T-helper 9 cell (primary cell): Measurements from ENCODE around the gene VWA8.
"Not testable (repeated sequence)": the region's sequence is repeated elsewhere in the genome, so short reads cannot be mapped to it uniquely, and the experiment has no call there.

ENCODE experiments used
- DNase-seq: peaks from one replicate; pipeline ENCODE4 v3.0.0-alpha.2; 2020

VWA8 gene

DNA sequence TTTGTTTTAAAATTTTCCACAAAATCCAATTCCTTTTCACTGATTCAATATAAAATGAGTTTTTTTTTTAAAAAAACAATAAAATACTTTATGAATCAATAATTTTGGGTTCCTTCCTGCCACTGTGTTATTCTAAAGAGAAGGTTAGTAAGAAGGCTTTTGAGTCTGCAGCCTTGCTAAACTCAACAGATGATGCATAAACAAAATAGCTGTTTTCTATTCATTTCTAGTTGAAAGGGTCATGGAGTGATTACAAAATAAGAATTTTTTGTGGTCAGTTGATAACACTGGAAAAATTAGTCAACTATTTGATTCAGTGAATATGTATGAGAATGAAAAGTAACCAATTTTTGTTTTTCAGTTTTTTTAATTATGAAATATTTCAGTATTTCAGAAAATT lies 169.9 kb downstream of the VWA8 start:
- DNase-seq = no peak

GRCh38 chr13:41788552-41788951 lies 172.4 kb downstream of the VWA8 start:
- DNase-seq = no peak

DNA sequence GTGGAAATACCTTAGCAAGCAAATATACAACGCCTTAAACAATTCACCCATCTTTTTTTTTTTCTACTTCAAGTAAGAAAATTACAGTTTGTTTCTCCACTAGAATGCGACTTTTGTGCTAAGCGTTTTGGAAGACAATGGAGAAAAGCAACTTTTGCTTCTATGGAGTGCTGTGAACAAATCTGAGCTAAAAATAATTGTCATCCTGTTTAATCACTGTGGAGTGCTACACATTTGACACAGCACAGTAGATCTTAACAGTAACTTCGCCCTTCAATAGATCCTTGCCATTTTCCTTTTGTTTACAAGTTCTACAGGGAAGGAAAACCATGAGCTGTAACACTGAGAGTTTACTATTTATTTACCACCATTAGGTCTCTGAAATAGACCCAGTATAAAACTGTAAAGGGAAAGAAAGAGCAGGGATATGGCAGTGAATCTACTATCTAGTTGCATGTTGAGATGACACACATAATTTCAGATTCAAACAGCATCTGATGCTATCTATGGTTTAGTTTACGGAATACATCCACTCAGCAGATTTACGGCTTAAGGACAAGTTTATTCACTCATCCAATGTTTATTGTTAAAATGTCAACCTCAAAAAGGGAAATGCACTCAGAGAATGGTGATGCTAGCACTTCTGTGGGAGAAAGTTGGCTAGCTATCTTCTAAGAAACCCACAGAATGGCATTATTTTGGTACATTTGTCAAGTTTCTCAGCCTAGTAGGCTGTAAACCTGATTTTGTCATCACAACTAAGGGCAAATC lies 175.3 kb downstream of the VWA8 start:
- DNase-seq = no peak

DNA sequence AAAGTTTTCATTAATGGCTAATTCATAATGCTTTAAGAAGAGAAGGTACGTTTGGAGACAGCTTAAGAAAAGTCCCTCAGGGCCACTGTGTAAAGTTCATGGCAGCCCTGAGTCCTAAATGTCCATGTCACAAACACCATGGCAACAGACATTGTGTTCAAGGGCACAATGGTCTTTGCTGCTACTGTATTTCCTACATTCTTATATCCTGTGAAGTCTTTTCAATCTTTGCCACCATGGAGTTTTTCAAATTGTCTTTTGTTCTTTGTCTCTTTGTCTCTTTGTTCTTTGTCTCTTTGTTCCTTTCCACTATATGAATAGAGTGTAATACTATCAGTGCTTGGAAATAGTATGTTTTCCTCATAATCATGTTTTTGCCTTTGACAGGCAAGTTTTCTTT lies 178.8 kb downstream of the VWA8 start:
- DNase-seq = no peak

GRCh38 chr13:41780715-41781706 lies 179.9 kb downstream of the VWA8 start:
- no peak for DNase-seq

DNA sequence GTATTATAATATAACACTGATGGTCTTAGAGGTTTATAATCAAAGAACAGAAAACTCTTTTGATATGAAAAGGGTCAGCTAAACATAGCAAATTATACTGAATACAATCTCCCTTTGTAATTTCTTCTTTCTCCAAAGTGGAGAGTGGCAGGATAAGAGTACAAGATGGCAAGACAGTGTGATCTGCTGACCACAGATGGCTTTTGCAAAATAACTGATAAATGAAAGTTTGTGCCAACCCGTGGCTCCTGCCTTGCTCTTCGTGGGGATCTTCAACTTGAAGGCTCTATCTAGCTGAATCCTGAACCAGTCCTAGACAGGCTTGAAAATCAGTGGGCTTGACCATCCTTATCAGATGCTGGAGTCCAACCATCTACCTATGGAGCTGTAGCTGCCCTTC lies 185.7 kb downstream of the VWA8 start:
- no peak for DNase-seq

DNA sequence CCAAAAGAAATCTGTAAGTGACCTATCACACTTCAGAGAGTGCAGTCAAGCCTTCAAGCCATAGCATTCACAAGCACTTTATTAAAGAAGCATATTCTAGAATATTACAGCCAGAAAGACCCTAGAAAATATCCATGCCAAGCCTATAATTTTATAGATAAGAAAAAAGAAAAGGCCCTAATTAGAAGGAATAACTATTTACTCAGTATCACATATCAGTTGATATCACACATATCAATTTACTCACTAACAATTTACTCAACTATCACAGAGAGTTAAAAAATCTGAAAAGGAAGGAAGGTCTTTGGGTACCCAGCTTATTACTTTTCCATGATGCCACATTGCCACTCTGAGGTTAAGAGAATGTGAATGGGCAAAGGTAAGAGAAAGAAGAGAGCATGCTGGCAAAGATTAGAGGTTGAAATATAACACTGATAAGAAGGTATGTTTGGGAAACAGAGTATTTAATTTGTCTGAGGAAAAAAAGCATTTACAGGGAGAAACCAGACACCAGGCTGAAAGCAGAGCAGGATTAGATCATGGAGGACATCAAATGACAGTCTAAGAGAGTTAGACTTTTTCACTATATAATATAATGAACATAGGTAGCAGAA lies 186.2 kb downstream of the VWA8 start:
- DNase-seq = no peak

GRCh38 chr13:41767801-41768200 lies 193.1 kb downstream of the VWA8 start:
- no peak for DNase-seq

DNA sequence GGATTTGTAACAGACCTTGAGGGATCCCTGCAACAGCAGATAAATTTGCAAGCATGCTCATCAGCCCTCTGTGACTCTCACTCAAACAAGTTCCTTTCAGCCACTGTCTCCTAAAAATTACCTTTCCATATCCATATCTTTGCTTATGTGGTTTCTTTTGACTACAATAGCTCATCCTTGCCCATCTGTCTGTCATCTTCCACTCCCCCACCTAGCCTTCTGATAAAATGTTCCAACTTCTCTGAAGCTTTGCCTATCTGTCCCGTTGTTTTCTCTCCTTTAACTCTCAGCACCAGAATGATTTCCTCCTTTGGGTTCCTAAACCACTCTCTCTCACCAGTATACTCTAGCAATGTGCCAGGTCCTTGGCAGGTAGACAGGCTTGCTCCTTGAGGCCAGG lies 194.5 kb downstream of the VWA8 start:
- DNase-seq = no peak

GRCh38 chr13:41765813-41766212 lies 195.1 kb downstream of the VWA8 start:
- DNase-seq = no peak

GRCh38 chr13:41765020-41765419 lies 195.9 kb downstream of the VWA8 start:
- no peak for DNase-seq

- no peak for DNase-seq
These were observed 196.4 kb downstream of the VWA8 start for GRCh38 chr13:41764558-41764957.

DNA sequence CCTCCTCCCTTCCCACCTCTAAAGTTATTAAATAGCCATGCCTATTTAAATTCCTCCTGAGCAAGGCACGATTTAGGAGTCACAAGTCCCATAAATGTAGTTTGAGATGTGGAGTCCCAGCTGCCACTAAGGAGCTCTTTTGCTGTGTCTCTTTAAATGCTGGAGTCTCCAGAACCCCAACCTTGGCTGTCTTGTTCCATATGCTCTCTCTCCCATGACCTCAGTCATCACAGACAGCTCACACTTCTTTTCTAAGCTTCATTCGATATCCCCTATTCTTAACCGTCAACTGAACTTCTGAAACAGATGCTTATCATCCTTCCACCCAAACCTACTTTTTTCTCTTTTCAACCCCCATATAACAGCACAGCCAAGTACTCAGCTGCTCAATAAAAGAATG lies 197.1 kb downstream of the VWA8 start:
- DNase-seq = no peak

DNA sequence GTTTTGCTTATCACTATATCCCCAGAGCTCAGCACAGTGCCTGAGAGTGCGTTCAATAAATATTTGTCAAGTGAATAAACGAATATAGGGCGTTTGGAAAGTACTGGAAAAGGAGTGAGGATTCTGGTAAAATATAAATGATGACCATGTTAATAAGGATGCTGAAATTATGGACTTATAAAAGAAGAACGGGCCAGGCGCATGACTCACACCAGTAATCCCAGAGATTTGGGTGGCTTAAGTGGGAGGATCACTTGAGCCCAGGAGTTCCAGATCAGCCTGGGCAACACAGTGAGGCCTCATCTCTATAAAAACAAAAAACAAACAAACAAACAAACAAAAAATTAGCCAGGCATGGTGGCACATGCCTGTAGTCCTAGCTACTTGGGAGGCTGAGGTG lies 198.1 kb downstream of the VWA8 start:
- no peak for DNase-seq

DNA sequence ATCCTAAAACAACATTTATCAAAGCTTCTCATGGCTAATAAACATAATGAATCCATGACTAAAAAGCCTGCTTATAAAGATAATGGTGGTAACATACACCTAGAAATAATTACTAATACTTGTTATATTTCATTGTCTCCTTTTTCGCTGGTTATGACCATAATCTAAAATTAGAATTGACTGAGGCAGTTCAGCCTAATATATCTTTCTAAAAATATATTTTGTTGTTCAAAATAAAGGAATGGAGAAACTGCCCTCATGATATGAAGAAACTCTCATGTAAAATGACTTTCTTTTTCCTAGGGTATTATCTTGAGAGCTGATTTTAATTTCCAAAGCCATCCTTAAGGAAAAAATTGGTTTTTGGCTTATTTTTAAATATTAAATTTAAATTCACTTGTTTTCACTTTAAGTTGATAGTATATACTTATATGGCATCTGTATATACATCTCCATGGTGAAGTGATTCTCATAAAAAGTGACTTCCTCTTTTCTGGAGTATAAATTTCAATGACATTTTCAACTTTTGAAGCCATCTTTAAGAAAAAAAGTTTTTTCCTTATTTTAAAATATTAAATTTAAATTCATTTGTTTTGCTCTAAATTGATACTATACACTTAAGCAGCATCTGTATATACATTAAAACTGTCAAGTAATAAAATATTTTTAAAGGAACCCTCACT lies 204.6 kb downstream of the VWA8 start:
- DNase-seq = no peak

GRCh38 chr13:41751734-41752445 lies 209.0 kb downstream of the VWA8 start:
- DNase-seq = no peak

- no peak for DNase-seq
These were observed 209.6 kb downstream of the VWA8 start for GRCh38 chr13:41751277-41751676.

DNA sequence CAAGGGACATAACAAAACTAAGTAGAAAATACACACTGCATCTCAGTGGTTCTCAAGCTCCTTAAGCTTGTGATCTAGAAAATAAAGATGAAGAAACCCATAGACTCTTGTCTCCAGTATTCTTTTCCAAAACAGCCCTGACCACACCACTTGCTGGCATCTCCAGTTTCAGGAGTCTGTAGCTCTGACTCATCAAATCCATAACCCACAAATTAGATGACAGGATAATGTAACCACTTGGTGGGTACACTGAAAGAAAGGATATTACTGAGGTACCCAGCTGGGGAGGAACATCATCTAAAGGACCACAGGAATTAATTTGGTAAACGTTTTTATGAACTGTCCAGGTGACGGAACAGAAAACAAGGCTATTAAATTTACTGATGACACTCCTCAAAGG lies 214.7 kb downstream of the VWA8 start:
- DNase-seq = no peak

- not testable (repeated sequence) for DNase-seq
These were observed 215.4 kb downstream of the VWA8 start for GRCh38 chr13:41745496-41745895.

- DNase-seq = no peak
These were observed 217.9 kb downstream of the VWA8 start for GRCh38 chr13:41742917-41743552.

DNA sequence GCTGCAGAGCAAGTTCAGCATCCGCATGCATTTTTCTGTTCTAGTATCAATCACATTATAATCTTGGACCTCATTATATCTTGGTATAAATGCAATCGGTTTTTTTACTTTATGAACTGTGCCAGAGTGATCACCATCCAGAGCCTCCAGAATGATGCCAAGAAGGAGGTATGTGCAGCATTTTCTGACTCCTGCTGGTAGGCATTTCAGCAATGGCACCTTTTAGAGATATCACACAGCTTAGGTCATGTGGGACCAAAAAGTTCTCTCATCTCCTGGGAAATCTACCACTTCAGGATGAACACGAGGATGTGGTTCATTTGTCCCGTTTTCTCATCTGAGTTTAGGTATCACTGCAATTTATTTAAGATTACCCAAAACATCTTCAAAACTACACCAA lies 220.4 kb downstream of the VWA8 start:
- no peak for DNase-seq
